HG03039 (cell line): ENCODE measurements around the gene MAD1L1.
"Not testable (repeated sequence)": the region's sequence is repeated elsewhere in the genome, so short reads cannot be mapped to it uniquely, and the experiment has no call there.

Experiments
- ATAC-seq: cut with Tn5 transposase; IDR thresholded peaks from one replicate; pipeline ENCODE4 v1.9.1; 2021; ENCODE audit warnings: mild to moderate bottlenecking, moderate library complexity; ENCODE audit not compliant: unreplicated experiment

MAD1L1 gene

DNA sequence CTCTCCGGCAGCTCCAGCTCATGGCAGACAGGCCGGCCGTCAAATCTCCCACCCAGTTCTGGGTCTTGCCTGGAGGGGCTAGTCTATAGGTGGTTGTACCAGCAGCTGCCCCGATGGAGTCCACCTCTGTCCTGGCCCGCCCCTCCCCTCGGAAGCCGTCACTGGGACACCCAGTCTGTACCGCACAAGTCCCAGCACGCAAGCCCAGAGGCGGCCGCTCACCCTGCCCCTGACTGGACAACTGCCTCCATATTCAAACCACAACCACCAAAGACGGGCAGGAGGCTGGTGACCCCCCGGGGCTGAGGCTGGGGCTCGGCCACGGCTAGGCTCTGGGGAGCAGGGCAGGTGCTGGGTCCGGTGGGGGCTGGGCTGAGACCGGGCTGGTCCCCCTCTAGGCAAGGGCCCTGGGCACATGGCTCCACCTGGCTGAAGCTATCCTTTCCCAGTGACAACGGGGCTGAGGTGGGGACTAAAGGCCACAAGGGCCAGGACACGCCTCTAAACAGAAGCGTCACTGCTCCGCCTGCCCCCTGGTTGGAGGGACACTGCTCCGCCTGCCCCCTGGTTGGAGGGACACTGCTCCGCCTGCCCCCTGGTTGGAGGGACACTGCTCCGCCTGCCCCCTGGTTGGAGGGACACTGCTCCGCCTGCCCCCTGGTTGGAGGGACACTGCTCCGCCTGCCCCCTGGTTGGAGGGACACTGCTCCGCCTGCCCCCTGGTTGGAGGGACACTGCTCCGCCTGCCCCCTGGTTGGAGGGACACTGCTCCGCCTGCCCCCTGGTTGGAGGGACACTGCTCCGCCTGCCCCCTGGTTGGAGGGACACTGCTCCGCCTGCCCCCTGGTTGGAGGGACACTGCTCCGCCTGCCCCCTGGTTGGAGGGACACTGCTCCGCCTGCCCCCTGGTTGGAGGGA lies 371.6 kb downstream of the MAD1L1 start:
- not testable (repeated sequence) for ATAC-seq

GRCh38 chr7:1859266-1860035 lies 373.3 kb downstream of the MAD1L1 start:
- ATAC-seq, result no peak

DNA sequence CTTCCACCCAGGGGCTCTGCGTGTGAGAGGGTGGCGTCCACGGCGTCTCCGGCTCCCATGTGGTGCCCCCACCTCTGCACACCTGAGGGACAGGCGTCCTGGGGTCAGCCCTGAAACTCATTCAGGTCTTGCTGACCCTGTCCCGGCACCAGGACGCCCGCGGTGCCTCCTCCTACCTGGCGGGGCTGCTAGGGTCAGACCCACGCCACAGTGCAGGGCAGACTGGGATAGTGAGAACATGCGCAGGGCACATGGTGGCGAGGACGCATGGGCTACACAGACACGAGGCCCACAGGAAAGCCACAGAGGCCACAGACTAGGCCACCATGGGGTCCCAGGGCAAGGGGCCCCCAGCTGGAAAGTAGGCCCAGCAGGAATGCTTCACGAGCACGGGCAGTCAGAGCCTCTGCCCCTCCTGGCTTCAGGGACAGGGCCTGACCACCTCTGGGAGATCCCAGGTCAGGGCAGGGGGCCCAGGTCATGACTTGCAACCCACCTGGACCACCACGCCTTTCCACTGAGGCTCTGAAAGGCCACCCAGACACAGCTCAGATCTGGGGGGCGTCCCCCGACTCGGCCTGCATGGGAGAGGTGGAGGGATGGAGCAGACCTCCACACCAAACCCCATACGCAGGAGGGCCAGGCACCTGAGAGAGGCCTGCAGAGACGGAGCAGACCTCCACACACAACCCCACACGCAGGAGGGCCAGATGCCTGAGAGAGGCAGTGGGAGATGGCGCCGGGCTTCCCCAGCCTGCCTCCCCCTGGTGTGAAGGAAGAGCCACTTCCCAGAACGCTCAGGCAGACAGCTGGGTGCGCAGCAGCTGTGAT lies 374.1 kb downstream of the MAD1L1 start:
- no peak for ATAC-seq

DNA sequence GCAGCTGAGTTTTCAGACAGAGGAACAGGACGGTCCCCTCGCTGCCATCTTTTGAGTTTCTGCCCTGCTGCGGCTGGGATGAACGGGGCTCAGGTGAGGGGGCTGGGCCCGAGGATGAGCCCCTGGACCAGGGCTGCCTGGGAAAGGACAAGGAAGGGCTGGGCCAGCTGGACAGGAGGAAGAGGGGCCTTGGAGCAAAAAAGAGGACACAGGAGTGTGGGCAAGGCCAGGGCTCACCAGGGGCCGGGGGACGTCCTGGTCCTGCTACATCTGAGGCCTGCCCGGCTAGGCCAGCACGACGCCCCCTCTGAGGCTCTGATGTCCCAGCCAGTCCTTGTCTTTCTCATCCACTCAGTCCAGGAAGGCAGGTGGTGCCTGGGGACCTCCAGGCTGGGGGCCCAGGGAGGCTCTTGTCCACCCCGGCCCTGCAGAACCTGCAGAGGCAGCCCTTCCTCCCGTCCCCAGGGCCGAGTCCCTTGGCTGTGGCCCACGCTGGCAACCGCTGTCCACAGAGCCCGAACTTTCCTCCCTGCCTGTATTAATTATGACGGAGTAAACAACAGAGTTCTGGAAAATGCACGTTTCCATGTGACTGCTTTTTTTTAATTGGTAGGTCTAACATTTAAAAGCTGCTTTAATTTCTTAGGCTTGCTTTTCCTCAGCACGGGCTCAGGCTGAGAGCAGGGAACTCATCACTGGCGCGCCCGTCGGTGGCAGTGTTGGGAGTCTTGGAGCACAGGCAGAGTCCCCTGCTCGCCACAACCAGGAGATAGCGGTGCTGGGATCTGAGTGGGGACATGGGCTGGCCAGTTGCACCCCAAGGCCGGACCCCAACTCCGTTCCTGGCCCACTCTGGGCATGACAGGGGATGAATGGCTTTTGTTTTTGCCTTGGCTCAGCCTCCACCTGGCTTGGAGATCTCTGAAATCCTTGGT lies 375.0 kb downstream of the MAD1L1 start:
- ATAC-seq, result no peak

- ATAC-seq, result no peak
Measured at GRCh38 chr7:1856888-1857441, 375.8 kb downstream of the MAD1L1 start.

GRCh38 chr7:1856161-1856887 lies 376.4 kb downstream of the MAD1L1 start:
- no peak for ATAC-seq

DNA sequence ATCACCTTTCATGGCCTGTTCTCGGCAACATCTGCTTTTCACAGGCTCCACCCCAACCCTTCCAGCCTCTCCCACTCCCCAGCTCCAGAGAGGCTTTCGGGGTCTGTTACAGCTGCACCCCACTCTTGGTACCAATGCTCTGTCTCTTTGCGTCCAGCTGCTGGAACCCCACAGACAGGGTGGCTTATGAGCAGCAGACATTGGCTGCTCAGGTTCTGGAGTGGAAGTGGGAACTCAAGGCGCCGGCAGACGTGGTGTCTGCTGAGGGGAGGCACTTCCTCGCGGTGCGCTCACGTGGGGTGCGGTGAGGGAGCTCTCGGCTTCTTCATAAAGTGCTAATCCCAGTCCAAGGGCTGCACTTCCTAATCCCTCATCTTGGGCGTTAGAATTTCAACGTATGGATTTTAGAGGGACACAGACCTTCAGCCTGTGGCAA lies 377.0 kb downstream of the MAD1L1 start:
- ATAC-seq, result no peak

DNA sequence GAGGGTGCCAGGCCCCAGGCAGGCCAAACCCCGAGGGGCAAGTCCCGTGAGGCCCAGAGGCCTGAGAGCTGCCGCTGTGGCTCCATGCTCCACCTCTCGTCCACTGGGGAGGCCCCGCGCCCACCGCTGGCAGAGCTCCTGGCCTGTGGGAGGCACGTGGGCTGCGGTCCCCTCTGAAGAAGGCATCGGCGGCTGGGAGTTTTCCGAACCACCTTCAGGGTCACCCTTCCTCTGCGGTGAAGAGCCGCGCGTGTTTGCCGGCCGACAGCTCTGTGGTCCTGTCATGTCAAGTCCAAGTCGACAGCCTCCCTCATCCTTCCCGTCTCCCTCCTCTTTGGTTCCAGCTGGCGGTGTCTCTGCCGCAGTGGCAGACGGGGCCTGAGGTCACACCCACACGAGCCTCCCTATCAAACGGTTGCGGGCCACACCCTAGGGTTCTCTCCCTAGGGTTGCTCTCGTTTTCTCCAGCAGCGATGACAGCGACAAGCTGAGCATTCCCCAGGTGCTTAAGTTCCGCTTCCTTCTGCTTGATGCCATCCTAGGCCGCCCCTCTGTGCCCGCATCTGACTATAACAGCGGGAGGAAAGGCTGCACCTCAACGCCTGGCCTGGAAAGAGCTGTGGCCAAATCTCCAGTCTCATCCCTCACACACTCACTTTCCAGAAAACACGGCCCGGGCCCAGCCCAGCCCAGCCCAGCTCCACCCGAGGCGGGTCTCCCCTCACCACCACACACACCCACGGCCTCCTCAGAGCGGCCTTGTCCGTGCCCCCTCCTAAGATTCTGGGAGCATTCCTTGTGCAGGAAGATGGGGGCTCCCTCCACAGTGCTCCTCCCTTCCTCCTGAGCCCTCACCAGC lies 377.6 kb downstream of the MAD1L1 start:
- ATAC-seq, result no peak

DNA sequence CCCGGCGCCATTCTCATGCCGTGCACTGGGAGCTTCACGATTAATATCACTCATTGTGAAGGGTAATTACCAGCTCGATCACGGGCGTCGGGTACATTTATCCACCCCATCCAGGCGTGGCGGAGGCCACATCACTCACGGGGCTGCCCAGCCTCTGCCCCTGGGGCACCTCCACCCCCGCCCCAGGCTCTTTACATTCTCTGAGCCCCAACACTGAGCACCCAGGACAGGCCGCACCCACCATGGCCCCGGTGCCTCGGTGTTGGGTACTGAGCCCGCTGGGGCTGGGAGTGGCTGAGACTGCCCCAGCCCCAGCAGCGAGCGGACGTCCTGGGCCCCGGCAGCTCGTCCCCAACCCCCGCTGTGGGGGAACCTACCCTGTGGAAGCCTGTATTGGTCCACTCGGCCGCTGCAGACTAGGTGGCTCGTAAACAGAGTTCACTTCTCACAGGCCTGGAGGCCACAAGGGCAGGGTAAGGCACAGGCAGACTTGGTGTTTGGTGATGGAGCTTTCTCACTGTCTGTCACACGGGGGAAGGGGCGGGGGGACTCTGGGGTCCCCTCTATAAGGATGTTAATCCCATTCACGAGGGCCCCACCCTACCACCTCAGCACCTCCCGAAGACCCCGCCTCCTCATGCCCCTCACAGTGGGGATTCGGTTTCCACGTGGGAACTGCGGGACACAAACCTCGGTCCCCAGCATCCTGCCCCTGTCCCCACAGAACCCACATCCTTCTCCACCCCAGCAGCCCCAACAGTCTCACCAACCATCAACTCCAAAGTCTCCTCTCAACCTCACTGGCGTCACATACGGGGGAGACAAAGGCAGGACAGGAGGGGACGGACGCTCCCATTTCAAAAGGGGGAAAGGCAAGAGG lies 378.5 kb downstream of the MAD1L1 start:
- ATAC-seq, result no peak

GRCh38 chr7:1853431-1853985 lies 379.2 kb downstream of the MAD1L1 start:
- no peak for ATAC-seq

DNA sequence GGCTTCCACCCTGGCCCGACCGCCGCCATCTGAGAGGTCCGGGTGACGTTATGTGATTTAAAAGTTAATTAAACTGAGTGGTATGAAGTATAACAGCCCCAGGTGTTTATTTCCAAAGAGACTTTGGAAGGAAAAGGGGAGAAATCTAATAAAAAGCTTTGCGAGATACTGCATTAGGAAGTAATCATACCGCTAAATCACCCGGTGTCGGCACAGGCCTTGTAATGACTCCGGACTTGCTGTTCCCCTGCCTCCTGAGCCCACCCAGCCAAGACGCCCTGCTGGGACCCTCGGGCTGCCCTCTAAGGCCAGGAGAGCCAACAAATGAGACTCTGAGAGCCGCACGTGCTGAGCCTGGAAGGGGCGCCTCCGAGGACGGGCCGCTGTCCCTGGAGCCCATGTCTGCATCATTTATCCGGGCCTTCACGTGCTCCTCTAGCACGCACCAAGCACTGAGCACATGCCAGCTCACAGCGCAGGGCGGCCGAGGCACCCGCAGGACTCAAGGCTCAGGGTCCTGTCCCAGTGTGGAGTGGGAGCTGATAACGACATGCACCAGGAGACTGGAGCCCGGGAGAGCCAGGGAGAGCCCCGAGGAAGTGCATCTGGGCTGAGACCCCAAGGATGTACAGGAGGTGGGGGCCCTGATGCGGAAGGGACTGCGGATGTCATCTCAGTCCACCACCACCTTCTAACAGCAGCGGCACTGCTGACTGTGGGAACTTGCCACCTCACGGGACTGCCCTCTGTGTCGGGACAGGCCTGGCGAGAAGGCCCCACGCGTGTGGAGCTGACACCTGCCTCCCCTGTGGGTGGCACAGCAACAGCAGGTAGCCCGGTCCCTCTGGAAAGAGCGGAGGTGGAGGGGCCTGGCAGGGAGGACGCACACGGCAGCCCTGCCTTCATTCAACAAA lies 380.0 kb downstream of the MAD1L1 start:
- no peak for ATAC-seq

- no peak for ATAC-seq
Measured at GRCh38 chr7:1851721-1852516, 380.8 kb downstream of the MAD1L1 start.

DNA sequence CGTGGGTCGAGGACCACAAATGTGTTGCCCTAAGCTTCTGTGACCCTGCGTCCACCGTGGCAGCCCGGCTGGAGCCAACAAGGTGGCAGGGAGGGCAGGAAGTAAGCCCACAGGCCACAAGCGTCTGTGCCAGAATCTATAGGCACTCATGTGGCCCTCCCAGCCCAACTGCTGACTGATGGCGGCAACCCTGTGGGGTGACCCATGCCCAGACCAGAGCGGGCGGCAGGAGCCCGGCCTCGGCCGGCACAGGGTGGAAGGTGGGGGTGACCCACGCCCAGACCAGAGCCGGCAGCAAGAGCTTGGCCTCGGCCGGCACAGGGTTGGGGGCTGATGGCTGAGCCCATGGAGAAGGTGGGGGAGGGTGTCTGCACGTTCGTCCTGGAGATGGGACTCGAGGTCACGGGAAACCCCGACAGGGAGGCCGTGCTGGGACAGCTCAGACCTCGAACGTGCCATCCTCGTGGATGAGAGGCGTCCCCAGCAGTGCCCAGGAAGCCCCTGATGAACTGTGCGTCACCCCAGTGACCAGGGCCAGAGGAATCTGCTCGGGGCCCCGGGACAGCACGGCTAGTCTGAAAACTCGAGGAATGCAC lies 381.7 kb downstream of the MAD1L1 start:
- no peak for ATAC-seq

DNA sequence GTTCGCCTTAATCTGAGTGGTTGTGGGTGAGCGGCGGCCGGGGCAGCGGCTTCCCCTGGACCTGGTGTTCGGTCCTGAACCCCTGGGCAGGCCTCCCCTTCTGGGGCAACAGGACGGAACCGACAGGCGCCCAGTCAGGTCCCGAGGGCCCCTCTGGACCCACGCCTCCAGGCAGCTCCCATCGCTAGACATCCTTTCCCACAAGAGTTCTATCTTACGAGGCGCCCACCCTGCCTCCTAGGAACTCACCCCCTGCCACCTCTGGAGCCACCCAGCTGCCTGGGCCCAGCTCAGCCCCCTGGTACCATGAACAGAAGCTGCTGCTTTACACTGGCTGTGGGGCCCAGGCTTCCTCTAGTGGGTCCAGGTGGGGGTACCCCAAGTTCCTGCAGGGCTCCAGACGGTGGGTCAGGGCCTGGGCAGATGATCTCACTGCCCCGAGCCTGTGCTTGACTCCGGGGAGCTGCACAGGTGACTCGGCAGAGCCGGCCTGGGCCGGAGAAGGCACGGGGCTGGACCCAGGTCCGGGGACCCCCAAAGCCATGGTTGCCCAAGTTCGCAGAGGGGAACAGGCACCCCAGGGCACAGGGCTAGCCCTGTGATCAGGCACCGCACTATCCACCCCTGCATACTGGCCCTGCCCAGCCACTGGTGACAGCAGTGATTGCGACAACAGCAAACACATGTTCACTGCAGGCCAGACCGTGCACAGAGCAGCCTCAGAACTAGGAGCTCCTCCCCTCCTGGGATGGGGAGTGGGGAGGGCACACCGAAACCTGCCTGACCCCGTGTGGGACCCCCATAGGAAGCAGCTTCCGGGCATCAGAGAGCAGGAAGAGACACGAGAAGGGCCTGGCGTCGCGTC lies 382.4 kb downstream of the MAD1L1 start:
- no peak for ATAC-seq
